Measurements from ENCODE around the gene DAPL1.

GRCh38 chr2:158845444-158845843 lies 50.3 kb downstream of the DAPL1 start:
- TF ChIP-seq CTCF (IDR thresholded peaks at IDR 0.05) = no peak
- no peak for TF ChIP-seq POLR2AphosphoS5 (IDR thresholded peaks at IDR 0.05; ENCODE audit: low read depth, low read length)
- TF ChIP-seq, protein P1, sequence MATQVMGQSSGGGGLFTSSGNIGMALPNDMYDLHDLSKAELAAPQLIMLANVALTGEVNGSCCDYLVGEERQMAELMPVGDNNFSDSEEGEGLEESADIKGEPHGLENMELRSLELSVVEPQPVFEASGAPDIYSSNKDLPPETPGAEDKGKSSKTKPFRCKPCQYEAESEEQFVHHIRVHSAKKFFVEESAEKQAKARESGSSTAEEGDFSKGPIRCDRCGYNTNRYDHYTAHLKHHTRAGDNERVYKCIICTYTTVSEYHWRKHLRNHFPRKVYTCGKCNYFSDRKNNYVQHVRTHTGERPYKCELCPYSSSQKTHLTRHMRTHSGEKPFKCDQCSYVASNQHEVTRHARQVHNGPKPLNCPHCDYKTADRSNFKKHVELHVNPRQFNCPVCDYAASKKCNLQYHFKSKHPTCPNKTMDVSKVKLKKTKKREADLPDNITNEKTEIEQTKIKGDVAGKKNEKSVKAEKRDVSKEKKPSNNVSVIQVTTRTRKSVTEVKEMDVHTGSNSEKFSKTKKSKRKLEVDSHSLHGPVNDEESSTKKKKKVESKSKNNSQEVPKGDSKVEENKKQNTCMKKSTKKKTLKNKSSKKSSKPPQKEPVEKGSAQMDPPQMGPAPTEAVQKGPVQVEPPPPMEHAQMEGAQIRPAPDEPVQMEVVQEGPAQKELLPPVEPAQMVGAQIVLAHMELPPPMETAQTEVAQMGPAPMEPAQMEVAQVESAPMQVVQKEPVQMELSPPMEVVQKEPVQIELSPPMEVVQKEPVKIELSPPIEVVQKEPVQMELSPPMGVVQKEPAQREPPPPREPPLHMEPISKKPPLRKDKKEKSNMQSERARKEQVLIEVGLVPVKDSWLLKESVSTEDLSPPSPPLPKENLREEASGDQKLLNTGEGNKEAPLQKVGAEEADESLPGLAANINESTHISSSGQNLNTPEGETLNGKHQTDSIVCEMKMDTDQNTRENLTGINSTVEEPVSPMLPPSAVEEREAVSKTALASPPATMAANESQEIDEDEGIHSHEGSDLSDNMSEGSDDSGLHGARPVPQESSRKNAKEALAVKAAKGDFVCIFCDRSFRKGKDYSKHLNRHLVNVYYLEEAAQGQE (IDR thresholded peaks at IDR 0.05; ENCODE audit: insufficient read depth in 1 of 2, low read depth in 2 of 2, low read length in 1 of 2) = no peak

All from Panc1 (cell line).